Measurements from ENCODE around the gene SDCCAG8. TPM values are rescaled to one million over a fixed set of nuclear protein-coding genes. Genes with fewer than 3 reads are reported as not detected.

SDCCAG8 gene
- total and polyA plus RNA-seq, 2 experiments from 2014 or later: 28.0 to 66.7 TPM

- Histone ChIP-seq H3K9me2 (ENCODE audit: insufficient read depth) (no peaks in the 10 kb centered on the region; the same call in 1 of the 2 replicates), H3K4me2 (no peak overlapping the region), H3F3A (replicated peaks; ENCODE audit: low read depth) (no peaks in the 10 kb centered on the region), H4K20me1 (replicated peaks; ENCODE audit: insufficient read depth) (no peaks in the 10 kb centered on the region), H3K36me3 (ENCODE audit: insufficient read depth) (no peaks in the 10 kb centered on the region), H3K4me1 (ENCODE audit: insufficient read depth) (peaks cover 21% of the 10 kb centered on the region), H3K27ac (ENCODE audit: low read depth) (no peak overlapping the region), H2AFZ (no peak overlapping the region), H3K27me3 (ENCODE audit: insufficient read depth) (no peaks in the 10 kb centered on the region), H3K4me3 (no peak overlapping the region), H3K79me2 (replicated peaks; ENCODE audit: insufficient read depth) (no peaks in the 10 kb centered on the region)
- ATAC-seq: no peak
- no peaks in the 10 kb centered on the region for H3K9me3 Mint-ChIP-seq
- H3K4me3 Mint-ChIP-seq: no peak overlapping the region
- H3K27ac Mint-ChIP-seq: no peak overlapping the region
- peaks cover 3% of the 10 kb centered on the region for H3K27me3 Mint-ChIP-seq (ENCODE audit: insufficient read depth, low read depth, poor library complexity)
- no peak for DNase-seq (ENCODE audit: low spot score)
- TF ChIP-seq ZNF331 (CRISPR knock-in tag; IDR thresholded peaks at IDR 0.05; ENCODE audit: low read depth): no peak
- peaks cover 31% of the 10 kb centered on the region for H3K4me1 Mint-ChIP-seq
- H3K36me3 Mint-ChIP-seq (ENCODE audit: low read depth): peaks cover 5% of the 10 kb centered on the region; the same call in 2 of the 3 replicates
Measured at GRCh38 chr1:243312952-243313634, 57.3 kb downstream of the SDCCAG8 start.

DNA sequence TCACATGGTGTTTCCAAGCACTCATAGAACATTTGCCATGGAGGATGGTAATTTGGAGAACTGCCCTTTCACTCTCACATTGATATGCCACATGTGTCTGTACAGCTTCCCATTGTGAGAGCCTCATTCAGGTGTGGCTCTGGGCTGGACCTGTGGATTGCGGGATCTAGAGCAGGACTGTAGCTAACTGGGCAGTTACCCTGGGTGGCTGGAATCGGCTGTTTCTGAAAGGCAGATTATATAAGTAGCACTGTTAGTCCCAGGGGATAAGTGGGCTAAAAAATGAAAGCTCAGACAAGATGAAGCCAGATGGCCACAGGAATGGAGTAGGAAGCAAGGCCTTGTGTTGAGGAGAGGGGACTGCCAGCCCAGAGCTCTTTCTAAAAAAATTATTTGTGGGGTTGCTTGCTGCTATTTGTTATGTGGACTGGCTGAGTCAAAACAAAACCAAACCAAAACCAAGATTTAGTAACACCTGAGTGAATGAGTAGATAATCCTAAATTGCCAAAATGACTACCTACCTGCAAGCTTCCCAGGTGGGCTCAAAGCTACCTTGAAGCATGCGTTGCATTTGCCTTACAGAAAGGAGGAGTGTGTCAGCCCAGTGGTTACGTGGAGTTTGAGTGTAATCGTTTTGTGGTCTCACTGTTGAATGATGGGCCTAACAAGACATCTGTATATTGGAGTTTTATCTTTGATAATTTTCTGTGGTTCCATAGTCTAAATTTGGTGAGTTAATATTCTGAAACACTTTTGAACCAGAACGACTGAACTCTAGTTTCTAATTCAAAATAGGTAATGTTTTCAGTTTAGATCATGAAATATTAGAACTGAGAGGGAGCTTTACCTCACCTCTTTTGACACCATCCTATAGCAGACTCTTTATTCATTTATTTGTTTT is 58.0 kb downstream of the SDCCAG8 start:
- Histone ChIP-seq H4K20me1 (replicated peaks; ENCODE audit: insufficient read depth) (no peaks in the 10 kb centered on the region), H3K4me1 (ENCODE audit: insufficient read depth) (peaks cover 21% of the 10 kb centered on the region), H3K4me2 (no peak overlapping the region), H3K9me2 (ENCODE audit: insufficient read depth) (no peaks in the 10 kb centered on the region; the same call in 1 of the 2 replicates), H2AFZ (no peak overlapping the region), H3K27me3 (ENCODE audit: insufficient read depth) (no peaks in the 10 kb centered on the region), H3K27ac (ENCODE audit: low read depth) (no peak overlapping the region), H3K4me3 (no peak overlapping the region), H3K36me3 (ENCODE audit: insufficient read depth) (no peaks in the 10 kb centered on the region), H3F3A (replicated peaks; ENCODE audit: low read depth) (no peaks in the 10 kb centered on the region), H3K79me2 (replicated peaks; ENCODE audit: insufficient read depth) (no peaks in the 10 kb centered on the region)
- Mint-ChIP-seq H3K27ac (peak overlapping the region; percentile 53; the same call in 1 of the 2 replicates), H3K4me3 (no peak overlapping the region), H3K36me3 (ENCODE audit: low read depth) (peaks cover 6% of the 10 kb centered on the region; the same call in 2 of the 3 replicates), H3K9me3 (no peaks in the 10 kb centered on the region), H3K27me3 (ENCODE audit: insufficient read depth, low read depth, poor library complexity) (peaks cover 3% of the 10 kb centered on the region), H3K4me1 (peaks cover 30% of the 10 kb centered on the region)
- no peak for ATAC-seq
- no peak for DNase-seq (ENCODE audit: low spot score)
- TF ChIP-seq POLR2AphosphoS5 (IDR thresholded peaks at IDR 0.05; ENCODE audit: low read depth): no peak
- TF ChIP-seq ZNF114 (CRISPR knock-in tag; IDR thresholded peaks at IDR 0.05): no peak
- no peak for TF ChIP-seq EZH2 (IDR thresholded peaks at IDR 0.05; ENCODE audit: low read depth, unreplicated experiment)
- no peak for TF ChIP-seq EZH2phosphoT487 (IDR thresholded peaks at IDR 0.05; ENCODE audit: unreplicated experiment)
- TF ChIP-seq JUNB (IDR thresholded peaks at IDR 0.05; ENCODE audit: unreplicated experiment): no peak
- TF ChIP-seq NANOG (IDR thresholded peaks at IDR 0.05; ENCODE audit: borderline replicate concordance): no peak
- TF ChIP-seq, protein P1, sequence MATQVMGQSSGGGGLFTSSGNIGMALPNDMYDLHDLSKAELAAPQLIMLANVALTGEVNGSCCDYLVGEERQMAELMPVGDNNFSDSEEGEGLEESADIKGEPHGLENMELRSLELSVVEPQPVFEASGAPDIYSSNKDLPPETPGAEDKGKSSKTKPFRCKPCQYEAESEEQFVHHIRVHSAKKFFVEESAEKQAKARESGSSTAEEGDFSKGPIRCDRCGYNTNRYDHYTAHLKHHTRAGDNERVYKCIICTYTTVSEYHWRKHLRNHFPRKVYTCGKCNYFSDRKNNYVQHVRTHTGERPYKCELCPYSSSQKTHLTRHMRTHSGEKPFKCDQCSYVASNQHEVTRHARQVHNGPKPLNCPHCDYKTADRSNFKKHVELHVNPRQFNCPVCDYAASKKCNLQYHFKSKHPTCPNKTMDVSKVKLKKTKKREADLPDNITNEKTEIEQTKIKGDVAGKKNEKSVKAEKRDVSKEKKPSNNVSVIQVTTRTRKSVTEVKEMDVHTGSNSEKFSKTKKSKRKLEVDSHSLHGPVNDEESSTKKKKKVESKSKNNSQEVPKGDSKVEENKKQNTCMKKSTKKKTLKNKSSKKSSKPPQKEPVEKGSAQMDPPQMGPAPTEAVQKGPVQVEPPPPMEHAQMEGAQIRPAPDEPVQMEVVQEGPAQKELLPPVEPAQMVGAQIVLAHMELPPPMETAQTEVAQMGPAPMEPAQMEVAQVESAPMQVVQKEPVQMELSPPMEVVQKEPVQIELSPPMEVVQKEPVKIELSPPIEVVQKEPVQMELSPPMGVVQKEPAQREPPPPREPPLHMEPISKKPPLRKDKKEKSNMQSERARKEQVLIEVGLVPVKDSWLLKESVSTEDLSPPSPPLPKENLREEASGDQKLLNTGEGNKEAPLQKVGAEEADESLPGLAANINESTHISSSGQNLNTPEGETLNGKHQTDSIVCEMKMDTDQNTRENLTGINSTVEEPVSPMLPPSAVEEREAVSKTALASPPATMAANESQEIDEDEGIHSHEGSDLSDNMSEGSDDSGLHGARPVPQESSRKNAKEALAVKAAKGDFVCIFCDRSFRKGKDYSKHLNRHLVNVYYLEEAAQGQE (IDR thresholded peaks at IDR 0.05; ENCODE audit: unreplicated experiment): no peak
- TF ChIP-seq, protein P2, sequence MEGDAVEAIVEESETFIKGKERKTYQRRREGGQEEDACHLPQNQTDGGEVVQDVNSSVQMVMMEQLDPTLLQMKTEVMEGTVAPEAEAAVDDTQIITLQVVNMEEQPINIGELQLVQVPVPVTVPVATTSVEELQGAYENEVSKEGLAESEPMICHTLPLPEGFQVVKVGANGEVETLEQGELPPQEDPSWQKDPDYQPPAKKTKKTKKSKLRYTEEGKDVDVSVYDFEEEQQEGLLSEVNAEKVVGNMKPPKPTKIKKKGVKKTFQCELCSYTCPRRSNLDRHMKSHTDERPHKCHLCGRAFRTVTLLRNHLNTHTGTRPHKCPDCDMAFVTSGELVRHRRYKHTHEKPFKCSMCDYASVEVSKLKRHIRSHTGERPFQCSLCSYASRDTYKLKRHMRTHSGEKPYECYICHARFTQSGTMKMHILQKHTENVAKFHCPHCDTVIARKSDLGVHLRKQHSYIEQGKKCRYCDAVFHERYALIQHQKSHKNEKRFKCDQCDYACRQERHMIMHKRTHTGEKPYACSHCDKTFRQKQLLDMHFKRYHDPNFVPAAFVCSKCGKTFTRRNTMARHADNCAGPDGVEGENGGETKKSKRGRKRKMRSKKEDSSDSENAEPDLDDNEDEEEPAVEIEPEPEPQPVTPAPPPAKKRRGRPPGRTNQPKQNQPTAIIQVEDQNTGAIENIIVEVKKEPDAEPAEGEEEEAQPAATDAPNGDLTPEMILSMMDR (conservative IDR thresholded peaks at IDR 0.05; ENCODE audit: low read depth in 2 of 2): no peak
- no peak for TF ChIP-seq STAT1 (IDR thresholded peaks at IDR 0.05; ENCODE audit: unreplicated experiment)

Data from GM23338 (cell line).